Measurements from ENCODE around the gene ASTN2.

DNA sequence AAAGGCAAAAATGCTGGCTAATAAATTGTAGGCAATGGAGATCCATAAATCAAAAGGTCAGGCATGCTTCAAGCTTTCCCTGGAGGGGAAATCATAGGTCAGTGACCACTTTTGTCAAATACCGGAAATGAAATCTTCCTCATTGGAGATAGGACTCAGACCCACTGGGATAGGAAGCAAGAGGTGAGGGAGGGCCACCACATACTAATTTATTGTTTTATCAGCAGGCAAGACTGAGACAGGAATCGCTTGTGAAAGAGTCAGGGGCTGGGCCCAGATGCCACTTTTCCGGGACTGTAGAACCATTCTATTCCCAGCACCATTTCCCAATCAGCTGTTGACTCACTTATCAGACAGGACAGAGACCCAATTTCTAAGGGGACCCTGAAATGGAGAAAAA lies 984.0 kb downstream of the ASTN2 start:
- TF ChIP-seq, protein P1, sequence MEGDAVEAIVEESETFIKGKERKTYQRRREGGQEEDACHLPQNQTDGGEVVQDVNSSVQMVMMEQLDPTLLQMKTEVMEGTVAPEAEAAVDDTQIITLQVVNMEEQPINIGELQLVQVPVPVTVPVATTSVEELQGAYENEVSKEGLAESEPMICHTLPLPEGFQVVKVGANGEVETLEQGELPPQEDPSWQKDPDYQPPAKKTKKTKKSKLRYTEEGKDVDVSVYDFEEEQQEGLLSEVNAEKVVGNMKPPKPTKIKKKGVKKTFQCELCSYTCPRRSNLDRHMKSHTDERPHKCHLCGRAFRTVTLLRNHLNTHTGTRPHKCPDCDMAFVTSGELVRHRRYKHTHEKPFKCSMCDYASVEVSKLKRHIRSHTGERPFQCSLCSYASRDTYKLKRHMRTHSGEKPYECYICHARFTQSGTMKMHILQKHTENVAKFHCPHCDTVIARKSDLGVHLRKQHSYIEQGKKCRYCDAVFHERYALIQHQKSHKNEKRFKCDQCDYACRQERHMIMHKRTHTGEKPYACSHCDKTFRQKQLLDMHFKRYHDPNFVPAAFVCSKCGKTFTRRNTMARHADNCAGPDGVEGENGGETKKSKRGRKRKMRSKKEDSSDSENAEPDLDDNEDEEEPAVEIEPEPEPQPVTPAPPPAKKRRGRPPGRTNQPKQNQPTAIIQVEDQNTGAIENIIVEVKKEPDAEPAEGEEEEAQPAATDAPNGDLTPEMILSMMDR (IDR thresholded peaks at IDR 0.05) = no peak
- TF ChIP-seq POLR2A (IDR thresholded peaks at IDR 0.05) = no peak

All from Peyer's patch (tissue), 4 donors.